ENCODE data around the gene TSPEAR. TPM values are rescaled to one million over a fixed set of nuclear protein-coding genes. Genes with fewer than 3 reads are reported as not detected.
"Not testable (repeated sequence)": the region's sequence is repeated elsewhere in the genome, so short reads cannot be mapped to it uniquely, and the experiment has no call there.

TSPEAR gene
- total RNA-seq, 4 donors from 2014 or later: not detected

GRCh38 chr21:44578371-44579055 lies 132.9 kb downstream of the TSPEAR start:
- no peak for TF ChIP-seq POLR2A (IDR thresholded peaks at IDR 0.05)
- no peak for TF ChIP-seq CTCF (IDR thresholded peaks at IDR 0.05)
- TF ChIP-seq EP300 (IDR thresholded peaks at IDR 0.05): no peak
- Histone ChIP-seq H3K36me3 (no peaks in the 10 kb centered on the region), H3K4me1 (no peaks in the 10 kb centered on the region), H3K9me3 (peaks cover 0 to 64% (median 3%) of the 10 kb centered on the region in 4 donors), H3K4me3 (no peak overlapping the region), H3K27me3 (no peaks in the 10 kb centered on the region), H3K27ac (no peak overlapping the region)
- WGBS, 2 donors: 93 to 94% methylated on average over 13 to 14 of the region's 17 CpGs
- DNase-seq (ENCODE audit: low spot score in 2 of 2): no peak

- Histone ChIP-seq H3K4me3 (no peak overlapping the region), H3K27me3 (no peaks in the 10 kb centered on the region), H3K27ac (no peak overlapping the region), H3K4me1 (no peaks in the 10 kb centered on the region), H3K9me3 (peaks cover 0 to 65% (median 0%) of the 10 kb centered on the region in 4 donors), H3K36me3 (no peaks in the 10 kb centered on the region)
- WGBS, 2 donors: 85 to 92% methylated on average over 10 of the region's 10 CpGs
- TF ChIP-seq POLR2A (IDR thresholded peaks at IDR 0.05): no peak
- no peak for DNase-seq (ENCODE audit: low spot score in 2 of 2)
Measured at GRCh38 chr21:44576025-44576420, 135.3 kb downstream of the TSPEAR start.

- Histone ChIP-seq H3K9me3 (peaks cover 0 to 61% (median 0%) of the 10 kb centered on the region in 4 donors), H3K4me3 (no peak overlapping the region), H3K36me3 (no peaks in the 10 kb centered on the region), H3K4me1 (no peaks in the 10 kb centered on the region), H3K27me3 (no peaks in the 10 kb centered on the region), H3K27ac (no peak overlapping the region)
- 85 to 88% methylated on average over 20 of the region's 20 CpGs for WGBS, 2 donors
- DNase-seq (ENCODE audit: low spot score in 2 of 2): no peak
- TF ChIP-seq CTCF (IDR thresholded peaks at IDR 0.05) (no peak), POLR2A (IDR thresholded peaks at IDR 0.05) (no peak), EP300 (IDR thresholded peaks at IDR 0.05) (no peak)
Measured at GRCh38 chr21:44575307-44576024, 135.9 kb downstream of the TSPEAR start.

GRCh38 chr21:44574457-44575306 lies 136.7 kb downstream of the TSPEAR start:
- Histone ChIP-seq H3K4me1 (no peaks in the 10 kb centered on the region), H3K27ac (no peak overlapping the region), H3K4me3 (no peak overlapping the region), H3K36me3 (no peaks in the 10 kb centered on the region), H3K27me3 (no peaks in the 10 kb centered on the region), H3K9me3 (peaks cover 0 to 59% (median 0%) of the 10 kb centered on the region in 4 donors)
- no peak for TF ChIP-seq CTCF (IDR thresholded peaks at IDR 0.05)
- TF ChIP-seq POLR2A (IDR thresholded peaks at IDR 0.05): no peak
- no peak for TF ChIP-seq EP300 (IDR thresholded peaks at IDR 0.05)
- no peak for DNase-seq (ENCODE audit: low spot score in 2 of 2)
- 29 to 38% methylated on average over 20 to 21 of the region's 21 CpGs for WGBS, 2 donors

- peaks cover 0 to 51% (median 0%) of the 10 kb centered on the region in 4 donors for H3K9me3 ChIP-seq
- 56 to 62% methylated on average over 16 to 19 of the region's 25 CpGs for WGBS, 2 donors
- not testable (repeated sequence) for H3K36me3 ChIP-seq; H3K4me1 ChIP-seq; DNase-seq (ENCODE audit: low spot score in 2 of 2); H3K27me3 ChIP-seq; H3K27ac ChIP-seq; H3K4me3 ChIP-seq
Measured at GRCh38 chr21:44573630-44574456, 137.5 kb downstream of the TSPEAR start, which contains the start of gene KRTAP10-4. Gene KRTAP10-4 (plus strand): TSS chr21:44573729. CDS start chr21:44573759, 30 bp downstream.
